SK-N-SH (cell line): ENCODE results near the gene MITD1. TPM values are rescaled to one million over a fixed set of nuclear protein-coding genes. Genes with fewer than 3 reads are reported as not detected.

Source experiments
- polyA plus RNA-seq, 3 experiments: library from polyadenylated mRNA; depleted of rRNA; stranded (reverse); fragments of >200 nt; gene quantifications; 2 replicates each; pipeline ENCODE4 v1.2.3, GENCODE V29; 2012
- small RNA-seq, 7 experiments: library from RNA; depleted of rRNA; stranded (forward); fragments of <200 nt; gene quantifications; one replicate each; pipeline ENCODE3, GENCODE V24; 2012

The MITD1 gene
- polyA plus RNA-seq, 1 of the 3 experiments (the other 2 are of a cell fraction), result 11.8 TPM

Small RNA genes lying within 50 kb of the gene (small RNA-seq; reads per million reads assigned to genes)
- 0 reads per million in 7 experiments for gene AC092587.1

Other genes starting within 250 kb of the MITD1 start
- gene CRACDL, start 244.8 kb downstream of the MITD1 start, polyA plus RNA-seq (2012; rRNA removed), result not detected in 2 replicates
- gene C2orf15, start 39.4 kb downstream of the MITD1 start, polyA plus RNA-seq (2012; rRNA removed), result 0.25 and 0.41 TPM in 2 replicates
- gene TSGA10, start 26.1 kb downstream of the MITD1 start, polyA plus RNA-seq (2012; rRNA removed), result 1.8 and 2.0 TPM in 2 replicates
- gene LIPT1, start 26.1 kb downstream of the MITD1 start, polyA plus RNA-seq (2012; rRNA removed), result 5.4 and 8.7 TPM in 2 replicates
- 14.9 and 18.4 TPM in 2 replicates for gene MRPL30, start 126 bp upstream of the MITD1 start, polyA plus RNA-seq (2012; rRNA removed)
- not detected in 2 replicates for gene LYG2, start 74.6 kb upstream of the MITD1 start, polyA plus RNA-seq (2012; rRNA removed)
- gene LYG1, start 120.1 kb upstream of the MITD1 start, polyA plus RNA-seq (2012; rRNA removed), result 1.2 and 1.4 TPM in 2 replicates
- 19.1 and 24.5 TPM in 2 replicates for gene TXNDC9, start 155.3 kb upstream of the MITD1 start, polyA plus RNA-seq (2012; rRNA removed)
- gene EIF5B, start 156.3 kb upstream of the MITD1 start, polyA plus RNA-seq (2012; rRNA removed), result 8.7 and 9.8 TPM in 2 replicates